Endodermal cell (in vitro differentiated cells): ENCODE measurements around the gene PSMA6. TPM values are rescaled to one million over a fixed set of nuclear protein-coding genes. Genes with fewer than 3 reads are reported as not detected.

Experiments used
- DNase-seq: peaks from one replicate; pipeline ENCODE4 v3.0.0-alpha.2; 2017
- H3K27ac ChIP-seq: 2 replicates; pipeline ENCODE4 v1.5.1; 2013; ENCODE audit warnings: mild to moderate bottlenecking, low read depth, low read length, moderate library complexity
- H3K27me3 ChIP-seq: 2 replicates; pipeline ENCODE4 v1.6.1; 2013; ENCODE audit warnings: mild to moderate bottlenecking, low read length, moderate library complexity; ENCODE audit not compliant: insufficient read depth, control insufficient read depth, poor library complexity, severe bottlenecking
- H3K36me3 ChIP-seq: 2 replicates; pipeline ENCODE4 v1.7.0; 2013; ENCODE audit warnings: mild to moderate bottlenecking, low read length, moderate library complexity; ENCODE audit not compliant: control insufficient read depth, insufficient read depth
- H3K4me1 ChIP-seq: one replicate; pipeline ENCODE4 v1.7.0; 2013; ENCODE audit warnings: low read length; ENCODE audit not compliant: control insufficient read depth, insufficient read depth
- H3K4me3 ChIP-seq: 2 replicates; pipeline ENCODE4 v1.5.1; 2013; ENCODE audit warnings: mild to moderate bottlenecking, low read length, moderate library complexity
- H3K9ac ChIP-seq: 2 replicates; pipeline ENCODE4 v1.6.1; 2013; ENCODE audit warnings: mild to moderate bottlenecking, low read length, moderate library complexity; ENCODE audit not compliant: poor library complexity, severe bottlenecking; ENCODE audit errors: extremely low read depth
- H3K9me3 ChIP-seq: 2 replicates; pipeline ENCODE4 v1.6.1; 2013; ENCODE audit warnings: mild to moderate bottlenecking, low read length, moderate library complexity; ENCODE audit not compliant: control insufficient read depth
- H3K27ac Mint-ChIP-seq: 2 replicates; pipeline ENCODE4 v1.8.0; 2020; ENCODE audit warnings: mixed read lengths
- H3K27me3 Mint-ChIP-seq: 2 replicates; pipeline ENCODE4 v1.8.0; 2021; ENCODE audit warnings: mild to moderate bottlenecking, mixed read lengths; ENCODE audit not compliant: insufficient read depth
- H3K36me3 Mint-ChIP-seq: 2 replicates; pipeline ENCODE4 v1.8.0; 2020; ENCODE audit warnings: low read depth, mixed read lengths
- H3K4me1 Mint-ChIP-seq: 2 replicates; pipeline ENCODE4 v1.8.0; 2020; ENCODE audit warnings: mixed read lengths
- H3K4me3 Mint-ChIP-seq: 2 replicates; pipeline ENCODE4 v1.8.0; 2020; ENCODE audit warnings: mild to moderate bottlenecking, moderate library complexity, mixed read lengths
- H3K9me3 Mint-ChIP-seq: 2 replicates; pipeline ENCODE4 v1.8.0; 2020; ENCODE audit warnings: mild to moderate bottlenecking, mixed read lengths
- WGBS, 2 experiments: methylation state at CpG; one replicate each; pipeline versions ENCODE4 v1.1.5 to v1.1.7; 2013; ENCODE audit warnings: missing lambda C conversion rate in 2 of 2, mixed read lengths in 1 of 2; ENCODE audit not compliant: insufficient coverage in 1 of 2, insufficient read length in 1 of 2; 5-methylcytosine and 5-hydroxymethylcytosine counted together
- total RNA-seq, 2 donors: library from RNA; stranded (reverse); fragmentation: NEBNext Ultra II Directional in 1 of 2; extraction: Animal tissue kit (Norgen Biotek cat#: 25700) in 1 of 2; gene quantifications; 2 replicates in 1 of 2; 3 replicates in 1 of 2; pipeline ENCODE4 v1.2.1, GENCODE V29; 2021
- TF ChIP-seq, protein P1 (sequence below): fragments of 200-600 bp; sonication (generic); conservative IDR thresholded peaks from 2 replicates; pipeline ENCODE4 v1.5.0; 2021; ENCODE audit warnings: antibody characterized with exemption, mild to moderate bottlenecking

Gene PSMA6
- total RNA-seq, 2 donors from 2014 or later = 263 to 277 TPM

DNA sequence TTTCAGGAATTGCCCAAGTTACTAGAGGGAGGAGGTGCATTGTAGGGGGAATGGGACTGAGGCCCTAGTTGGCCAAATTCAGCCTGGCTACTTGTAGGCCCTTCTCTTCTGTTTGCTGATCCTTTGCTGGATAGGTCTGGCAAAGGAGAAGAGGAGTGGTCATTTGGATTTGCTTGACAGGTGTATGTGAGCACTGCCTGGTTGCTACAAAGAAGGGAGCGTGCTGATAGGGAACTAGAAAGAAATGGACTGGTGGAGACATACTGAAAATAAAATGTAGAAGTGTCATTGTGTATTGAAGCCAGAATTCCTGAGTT is 3.6 kb downstream of the PSMA6 start:
- Histone ChIP-seq H3K4me3 (peak overlapping the region; percentile 61), H3K27ac (no peak overlapping the region), H3K9me3 (no peaks in the 10 kb centered on the region), H3K4me1 (no peaks in the 10 kb centered on the region), H3K9ac (no peak overlapping the region), H3K36me3 (peaks cover 25% of the 10 kb centered on the region), H3K27me3 (no peaks in the 10 kb centered on the region)
- WGBS, 2 experiments = 100% methylated on average over 1 of the region's 1 CpG; no CpG with 5 or more reads in 1 of the 2 experiments
- DNase-seq = no peak
- TF ChIP-seq, protein P1, sequence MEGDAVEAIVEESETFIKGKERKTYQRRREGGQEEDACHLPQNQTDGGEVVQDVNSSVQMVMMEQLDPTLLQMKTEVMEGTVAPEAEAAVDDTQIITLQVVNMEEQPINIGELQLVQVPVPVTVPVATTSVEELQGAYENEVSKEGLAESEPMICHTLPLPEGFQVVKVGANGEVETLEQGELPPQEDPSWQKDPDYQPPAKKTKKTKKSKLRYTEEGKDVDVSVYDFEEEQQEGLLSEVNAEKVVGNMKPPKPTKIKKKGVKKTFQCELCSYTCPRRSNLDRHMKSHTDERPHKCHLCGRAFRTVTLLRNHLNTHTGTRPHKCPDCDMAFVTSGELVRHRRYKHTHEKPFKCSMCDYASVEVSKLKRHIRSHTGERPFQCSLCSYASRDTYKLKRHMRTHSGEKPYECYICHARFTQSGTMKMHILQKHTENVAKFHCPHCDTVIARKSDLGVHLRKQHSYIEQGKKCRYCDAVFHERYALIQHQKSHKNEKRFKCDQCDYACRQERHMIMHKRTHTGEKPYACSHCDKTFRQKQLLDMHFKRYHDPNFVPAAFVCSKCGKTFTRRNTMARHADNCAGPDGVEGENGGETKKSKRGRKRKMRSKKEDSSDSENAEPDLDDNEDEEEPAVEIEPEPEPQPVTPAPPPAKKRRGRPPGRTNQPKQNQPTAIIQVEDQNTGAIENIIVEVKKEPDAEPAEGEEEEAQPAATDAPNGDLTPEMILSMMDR = no peak
- Mint-ChIP-seq H3K4me3 (no peak overlapping the region), H3K9me3 (no peaks in the 10 kb centered on the region), H3K27ac (peak overlapping the region; percentile 64), H3K36me3 (peaks cover 15% of the 10 kb centered on the region), H3K4me1 (peaks cover 19% of the 10 kb centered on the region), H3K27me3 (no peaks in the 10 kb centered on the region)

DNA sequence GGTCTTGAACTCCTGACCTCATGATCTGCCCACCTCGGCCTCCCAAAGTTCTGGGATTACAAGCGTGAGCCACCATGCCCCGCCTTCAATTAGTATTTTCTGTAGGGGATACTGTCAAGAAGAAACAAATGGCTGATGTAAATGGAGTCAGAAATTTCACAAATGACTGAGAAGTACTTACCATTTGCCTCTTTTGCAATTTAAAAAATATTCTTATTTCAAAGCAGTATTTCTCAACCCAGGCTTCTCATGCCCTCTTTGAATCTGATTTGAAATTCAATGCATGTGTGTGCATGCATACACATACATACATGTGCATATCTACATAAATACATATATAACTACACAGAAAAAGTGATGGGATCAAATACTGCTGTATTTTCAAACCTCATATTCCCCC is 4.4 kb downstream of the PSMA6 start:
- TF ChIP-seq, protein P1 = no peak
- peaks cover 16% of the 10 kb centered on the region for H3K36me3 Mint-ChIP-seq
- peaks cover 19% of the 10 kb centered on the region for H3K4me1 Mint-ChIP-seq
- no peaks in the 10 kb centered on the region for H3K4me1 ChIP-seq
- H3K4me3 Mint-ChIP-seq = no peak overlapping the region
- no peaks in the 10 kb centered on the region for H3K27me3 ChIP-seq
- H3K27ac ChIP-seq = no peak overlapping the region
- peaks cover 29% of the 10 kb centered on the region for H3K36me3 ChIP-seq
- H3K27me3 Mint-ChIP-seq = no peaks in the 10 kb centered on the region
- no peaks in the 10 kb centered on the region for H3K9me3 ChIP-seq
- H3K9me3 Mint-ChIP-seq = no peaks in the 10 kb centered on the region
- no peak for DNase-seq
- no peak overlapping the region for H3K4me3 ChIP-seq
- WGBS, 2 experiments = 94% methylated on average over 3 of the region's 3 CpGs; no CpG with 5 or more reads in 1 of the 2 experiments
- H3K9ac ChIP-seq = no peak overlapping the region
- H3K27ac Mint-ChIP-seq = peak overlapping the region; percentile 58

DNA sequence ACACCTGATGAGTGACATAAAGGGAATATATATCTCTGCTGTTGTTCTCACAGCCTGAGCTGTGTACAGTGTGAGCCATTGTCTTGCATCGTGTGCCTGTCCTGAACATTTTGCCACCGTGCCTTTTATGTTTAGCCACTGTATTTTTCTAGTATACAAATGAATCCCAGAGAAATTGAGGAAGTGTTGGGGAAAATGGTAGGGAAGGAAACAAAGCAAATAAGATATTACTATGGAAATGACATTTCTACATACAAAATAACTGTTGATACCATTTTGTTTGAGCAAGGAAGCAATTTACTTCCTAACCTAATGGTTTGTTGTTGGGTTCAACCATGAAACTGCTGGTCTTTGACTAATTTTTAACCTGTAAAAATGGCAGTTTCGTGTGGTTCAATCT is 5.5 kb downstream of the PSMA6 start:
- 98 to 100% methylated on average over 3 of the region's 3 CpGs for WGBS, 2 experiments
- no peaks in the 10 kb centered on the region for H3K9me3 Mint-ChIP-seq
- peaks cover 23% of the 10 kb centered on the region for H3K4me1 Mint-ChIP-seq
- H3K9ac ChIP-seq = no peak overlapping the region
- H3K27me3 ChIP-seq = no peaks in the 10 kb centered on the region
- H3K4me1 ChIP-seq = no peaks in the 10 kb centered on the region
- peaks cover 40% of the 10 kb centered on the region for H3K36me3 ChIP-seq
- no peaks in the 10 kb centered on the region for H3K27me3 Mint-ChIP-seq
- H3K27ac ChIP-seq = no peak overlapping the region
- H3K36me3 Mint-ChIP-seq = peaks cover 26% of the 10 kb centered on the region
- TF ChIP-seq, protein P1 = no peak
- no peak overlapping the region for H3K4me3 Mint-ChIP-seq
- no peak for DNase-seq
- no peaks in the 10 kb centered on the region for H3K9me3 ChIP-seq
- no peak overlapping the region for H3K4me3 ChIP-seq
- no peak overlapping the region for H3K27ac Mint-ChIP-seq
